Lower leg skin (tissue), 3 donors: ENCODE data around the gene CCDC47.

Experiments
- POLR2A ChIP-seq, 2 donors: fragments of 450-650 bp; IDR thresholded peaks; one replicate each; pipeline ENCODE4 v1.6.1; 2016 to 2017; ENCODE audit warnings: antibody characterized with exemption in 2 of 2, mild to moderate bottlenecking in 1 of 2, moderate library complexity in 1 of 2
- TF ChIP-seq, protein P1 (sequence below), 3 donors: fragments of 450-650 bp; IDR thresholded peaks; one replicate each; pipeline ENCODE4 v1.5.1; 2016; ENCODE audit warnings: antibody characterized with exemption in 3 of 3, mild to moderate bottlenecking in 3 of 3, moderate library complexity in 2 of 3

DNA sequence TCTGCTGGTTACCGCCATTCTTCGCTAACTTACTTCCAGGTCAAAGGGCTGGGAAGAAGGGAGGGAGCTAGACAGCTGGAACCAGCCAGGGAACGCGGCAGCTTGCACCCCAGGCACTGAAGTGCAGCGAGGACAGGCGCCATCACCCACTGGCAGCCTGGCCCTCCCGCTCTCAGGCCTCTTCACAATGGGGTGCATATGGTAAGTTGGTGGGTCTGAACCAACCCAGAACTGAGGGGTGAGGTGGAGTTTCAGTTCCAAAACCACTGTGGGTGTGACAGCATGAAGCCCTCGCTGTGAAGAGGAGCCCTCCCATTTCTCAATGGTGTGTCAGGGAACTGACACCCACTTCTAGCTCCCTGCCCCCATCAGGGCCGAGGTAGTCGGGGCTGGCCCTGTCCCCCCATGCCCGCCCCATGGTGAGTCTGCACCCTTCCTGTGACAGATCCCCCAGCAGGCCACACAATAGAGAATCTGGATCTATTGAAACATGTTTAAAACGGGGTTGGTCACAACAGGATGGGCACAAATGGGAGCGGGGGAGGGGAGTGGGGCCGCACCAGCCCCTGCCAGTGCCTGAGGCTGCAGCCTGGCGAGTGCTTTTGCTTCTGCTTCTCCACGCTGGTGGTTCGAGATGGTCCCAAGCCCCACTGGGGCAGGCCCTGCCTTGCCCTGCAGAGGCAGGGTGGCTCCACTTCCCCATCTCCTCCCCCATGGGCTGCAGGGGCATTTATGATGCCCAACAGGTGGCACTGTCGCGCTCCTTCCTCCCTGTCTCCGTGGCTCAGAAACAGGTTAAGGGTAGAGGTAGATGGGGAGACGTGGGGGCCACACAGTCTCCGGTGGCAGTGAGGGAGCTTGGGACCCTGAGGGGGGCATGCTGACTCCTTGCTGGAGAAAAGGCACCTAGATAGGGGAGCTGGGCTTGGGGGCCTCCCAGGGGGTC is 75.8 kb downstream of the CCDC47 start:
- TF ChIP-seq, protein P1, sequence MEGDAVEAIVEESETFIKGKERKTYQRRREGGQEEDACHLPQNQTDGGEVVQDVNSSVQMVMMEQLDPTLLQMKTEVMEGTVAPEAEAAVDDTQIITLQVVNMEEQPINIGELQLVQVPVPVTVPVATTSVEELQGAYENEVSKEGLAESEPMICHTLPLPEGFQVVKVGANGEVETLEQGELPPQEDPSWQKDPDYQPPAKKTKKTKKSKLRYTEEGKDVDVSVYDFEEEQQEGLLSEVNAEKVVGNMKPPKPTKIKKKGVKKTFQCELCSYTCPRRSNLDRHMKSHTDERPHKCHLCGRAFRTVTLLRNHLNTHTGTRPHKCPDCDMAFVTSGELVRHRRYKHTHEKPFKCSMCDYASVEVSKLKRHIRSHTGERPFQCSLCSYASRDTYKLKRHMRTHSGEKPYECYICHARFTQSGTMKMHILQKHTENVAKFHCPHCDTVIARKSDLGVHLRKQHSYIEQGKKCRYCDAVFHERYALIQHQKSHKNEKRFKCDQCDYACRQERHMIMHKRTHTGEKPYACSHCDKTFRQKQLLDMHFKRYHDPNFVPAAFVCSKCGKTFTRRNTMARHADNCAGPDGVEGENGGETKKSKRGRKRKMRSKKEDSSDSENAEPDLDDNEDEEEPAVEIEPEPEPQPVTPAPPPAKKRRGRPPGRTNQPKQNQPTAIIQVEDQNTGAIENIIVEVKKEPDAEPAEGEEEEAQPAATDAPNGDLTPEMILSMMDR (IDR thresholded peaks at IDR 0.05): no peak
- no peak for TF ChIP-seq POLR2A (IDR thresholded peaks at IDR 0.05)
